ENCODE data around the gene GEMIN4. TPM values are rescaled to one million over a fixed set of nuclear protein-coding genes. Genes with fewer than 3 reads are reported as not detected.

Gene GEMIN4
- total and polyA plus RNA-seq, 3 donors from 2014 or later, result 64.2 to 149 (median 77.4) TPM

- Histone ChIP-seq H3K4me1 (no peaks in the 10 kb centered on the region), H3K9me3 (no peaks in the 10 kb centered on the region), H3K4me3 (no peak overlapping the region), H3K36me3 (ENCODE audit: low read depth, missing control alignments) (no peaks in the 10 kb centered on the region), H3K27ac (no peak overlapping the region), H3K27me3 (no peaks in the 10 kb centered on the region)
- WGBS, 2 donors, result 78 to 79% methylated on average over 19 to 20 of the region's 20 CpGs
- intact Hi-C loops (cut with DNase I; ENCODE audit: low total_unique reads), result no loop called here
- no peak for DNase-seq
- TF ChIP-seq POLR2A (IDR thresholded peaks at IDR 0.05), result no peak
- no peak for TF ChIP-seq CTCF (IDR thresholded peaks at IDR 0.05)
Measured at GRCh38 chr17:726271-726919, 25.7 kb downstream of the GEMIN4 start.

GRCh38 chr17:725746-726145, 26.3 kb downstream of the GEMIN4 start:
- no peak for DNase-seq
- 82 to 89% methylated on average over 12 of the region's 12 CpGs for WGBS, 2 donors
- Histone ChIP-seq H3K4me1 (no peaks in the 10 kb centered on the region), H3K27me3 (no peaks in the 10 kb centered on the region), H3K9me3 (no peaks in the 10 kb centered on the region), H3K36me3 (ENCODE audit: low read depth, missing control alignments) (no peaks in the 10 kb centered on the region), H3K4me3 (no peak overlapping the region), H3K27ac (no peak overlapping the region)
- intact Hi-C loops (cut with DNase I; ENCODE audit: low total_unique reads), result no loop called here
- TF ChIP-seq CTCF (IDR thresholded peaks at IDR 0.05) (no peak), POLR2A (IDR thresholded peaks at IDR 0.05) (no peak)

- intact Hi-C loops (cut with DNase I; ENCODE audit: low total_unique reads), result no loop called here
- 94 to 97% methylated on average over 14 of the region's 14 CpGs for WGBS, 2 donors
- DNase-seq, result no peak
Measured at GRCh38 chr17:725084-725483, 27.0 kb downstream of the GEMIN4 start.

GRCh38 chr17:721540-721937, 30.5 kb downstream of the GEMIN4 start:
- no peaks in the 10 kb centered on the region for H3K36me3 ChIP-seq (ENCODE audit: low read depth, missing control alignments)
- H3K4me3 ChIP-seq, result no peak overlapping the region
- intact Hi-C loops (cut with DNase I; ENCODE audit: low total_unique reads), result no loop called here
- H3K27ac ChIP-seq, result no peak overlapping the region
- H3K4me1 ChIP-seq, result no peaks in the 10 kb centered on the region
- TF ChIP-seq POLR2A (IDR thresholded peaks at IDR 0.05), result no peak
- no peak for TF ChIP-seq CTCF (IDR thresholded peaks at IDR 0.05)
- 72 to 80% methylated on average over 5 of the region's 5 CpGs for WGBS, 2 donors
- no peaks in the 10 kb centered on the region for H3K27me3 ChIP-seq
- no peak for DNase-seq
- H3K9me3 ChIP-seq, result no peaks in the 10 kb centered on the region

More at GRCh38 chr17:725084-725483, 27.0 kb downstream of the GEMIN4 start:
- no peak overlapping the region for H3K27ac ChIP-seq
- H3K27me3 ChIP-seq, result no peaks in the 10 kb centered on the region
- H3K36me3 ChIP-seq (ENCODE audit: low read depth, missing control alignments), result no peaks in the 10 kb centered on the region
- no peaks in the 10 kb centered on the region for H3K4me1 ChIP-seq
- no peak overlapping the region for H3K4me3 ChIP-seq
- H3K9me3 ChIP-seq, result no peaks in the 10 kb centered on the region
- TF ChIP-seq POLR2A (IDR thresholded peaks at IDR 0.05) (no peak), CTCF (IDR thresholded peaks at IDR 0.05) (no peak)
